Renal cortex interstitium (tissue), 11 donors: Measurements from ENCODE around the gene PXDN. TPM values are rescaled to one million over a fixed set of nuclear protein-coding genes. Genes with fewer than 3 reads are reported as not detected.

Source experiments
- DNase-seq, 11 donors: peaks; one replicate each; pipeline ENCODE4 v3.0.0-alpha.2; 2013; ENCODE audit warnings: low read depth in 9 of 11, low spot score in 4 of 11; ENCODE audit errors: extremely low read depth in 1 of 11
- polyA plus RNA-seq, 3 donors: library from polyadenylated mRNA; unstranded; fragments of 120-200 nt; gene quantifications; one replicate each; pipeline ENCODE4 v1.2.1, GENCODE V29; 2013; ENCODE audit not compliant: insufficient read length in 3 of 3

Gene PXDN
- polyA plus RNA-seq, 3 donors: 149 to 194 (median 168) TPM

DNA sequence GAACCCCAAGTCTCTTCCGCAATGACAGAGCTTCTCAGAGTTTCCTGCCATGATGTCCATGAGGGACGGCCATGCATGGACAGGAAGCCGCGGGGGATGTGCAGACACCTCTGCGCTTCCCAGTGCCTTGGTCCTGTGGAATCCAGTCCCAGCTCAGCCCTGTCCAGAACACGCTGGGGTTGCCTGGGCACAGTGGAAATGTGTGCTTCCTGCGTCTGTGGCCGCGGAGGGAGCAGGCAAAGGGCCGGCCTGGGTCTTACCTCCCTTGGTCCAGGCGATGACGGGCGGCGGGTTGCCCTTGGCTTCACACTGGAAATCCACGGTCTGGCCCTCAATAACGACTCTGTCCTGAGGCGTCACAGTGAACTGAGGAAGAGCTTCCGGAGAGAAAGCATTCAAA lies 79.6 kb downstream of the PXDN start:
- no peak for DNase-seq

DNA sequence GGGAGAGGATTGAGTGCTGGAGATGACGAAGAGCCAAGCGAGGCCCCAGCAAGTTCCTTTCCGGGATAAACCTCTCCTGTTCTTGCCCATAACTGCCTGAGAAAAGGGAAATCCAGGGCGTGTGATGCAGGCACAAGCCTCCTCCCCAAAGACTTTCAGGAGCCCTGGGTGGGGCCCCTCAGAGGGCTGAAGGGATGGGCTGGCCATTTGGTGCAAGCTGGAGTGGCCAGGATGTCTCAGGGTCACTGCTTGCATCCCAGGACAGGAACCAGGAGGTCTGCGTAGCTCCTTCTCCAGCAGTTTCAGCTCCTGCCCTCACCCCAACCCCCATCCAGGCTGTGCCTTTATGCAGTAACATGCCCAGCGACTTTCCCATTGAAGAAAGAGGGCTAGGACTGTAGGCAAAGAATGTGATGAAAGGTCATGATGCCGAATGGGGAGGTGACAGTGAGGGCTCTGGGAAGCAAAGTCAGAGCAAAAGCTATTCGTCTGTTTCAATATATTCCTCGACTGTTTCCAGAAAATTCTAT lies 80.2 kb downstream of the PXDN start:
- DNase-seq: no peak

DNA sequence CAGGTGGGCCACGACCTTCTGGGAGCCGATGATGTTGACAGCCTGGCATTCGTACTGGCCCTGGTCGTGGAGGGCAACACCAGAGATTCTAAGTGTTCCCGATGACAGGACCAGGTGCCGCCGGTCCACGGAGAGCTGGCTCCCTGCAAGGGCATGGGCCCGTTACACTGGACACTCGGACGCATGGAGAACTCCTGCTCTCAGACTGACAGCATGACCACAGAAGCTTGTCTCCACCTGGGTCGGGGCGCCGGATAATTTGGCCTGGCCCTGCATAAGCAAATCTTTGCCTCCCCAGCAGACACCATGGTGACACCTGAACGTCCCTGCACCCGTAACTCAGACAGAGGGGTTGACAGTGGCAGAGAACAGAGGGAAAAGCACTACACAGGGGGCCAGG lies 80.7 kb downstream of the PXDN start:
- DNase-seq: no peak

DNA sequence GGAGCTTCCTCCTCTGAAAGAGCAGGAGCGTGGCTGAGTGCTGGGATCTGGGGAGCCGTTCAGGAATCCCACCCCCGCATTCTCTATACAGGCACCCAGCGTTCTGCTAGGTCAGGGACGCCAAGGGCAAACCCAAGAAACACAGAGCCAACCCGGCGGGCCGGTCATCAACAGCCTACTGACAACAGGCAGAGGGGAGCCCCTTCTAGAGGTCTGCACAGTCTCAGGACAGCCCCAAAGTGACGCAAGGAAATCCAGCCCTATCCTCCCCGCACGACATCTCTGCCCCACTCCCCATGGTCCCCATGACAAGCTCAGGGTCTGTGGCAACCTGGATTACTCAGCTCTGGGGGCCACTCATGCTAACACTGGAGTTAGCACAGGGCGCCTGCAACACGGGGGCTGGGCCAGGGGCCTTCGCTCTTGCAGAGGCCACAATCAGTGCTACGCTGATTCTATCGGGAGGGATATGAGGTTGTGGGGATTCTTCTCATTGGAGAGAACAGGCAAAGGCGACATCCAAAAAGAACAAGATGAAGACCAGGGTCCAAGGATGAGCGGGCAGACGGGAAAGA lies 81.6 kb downstream of the PXDN start:
- no peak for DNase-seq

DNA sequence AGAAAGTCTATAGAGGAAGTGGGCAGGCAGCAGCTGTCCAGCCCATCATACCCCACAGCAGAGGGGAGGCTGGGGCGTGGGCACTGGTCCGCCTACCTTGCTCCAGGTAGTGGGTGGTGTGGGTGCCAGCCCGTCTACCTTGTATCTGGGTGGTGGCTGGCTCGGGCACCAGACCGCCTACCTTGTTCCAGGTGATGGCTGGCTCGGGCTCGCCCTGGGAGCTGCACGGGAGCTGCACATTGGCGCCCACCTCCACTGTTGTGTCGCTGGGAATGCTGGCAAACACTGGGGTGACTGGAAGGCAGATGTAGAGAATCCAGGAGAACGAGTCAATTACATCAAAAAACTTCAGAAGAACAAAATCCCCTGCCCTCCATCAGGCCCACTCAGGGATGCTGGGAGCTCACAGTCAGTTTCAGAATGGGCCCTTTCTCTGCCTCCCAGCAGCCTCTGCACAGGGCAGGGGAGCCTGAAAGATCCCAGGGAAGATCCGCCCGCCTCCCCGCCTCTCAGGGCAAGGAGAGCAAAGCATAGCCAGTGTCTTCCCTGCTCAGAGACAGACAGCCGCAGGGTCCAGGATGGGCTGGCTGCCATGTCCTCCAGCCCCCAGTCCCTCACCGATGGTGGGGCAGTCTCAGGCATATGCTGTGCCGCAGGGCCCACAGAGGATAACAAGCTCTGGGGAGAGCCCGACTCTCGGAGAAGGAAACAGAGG lies 82.3 kb downstream of the PXDN start:
- DNase-seq: no peak

DNA sequence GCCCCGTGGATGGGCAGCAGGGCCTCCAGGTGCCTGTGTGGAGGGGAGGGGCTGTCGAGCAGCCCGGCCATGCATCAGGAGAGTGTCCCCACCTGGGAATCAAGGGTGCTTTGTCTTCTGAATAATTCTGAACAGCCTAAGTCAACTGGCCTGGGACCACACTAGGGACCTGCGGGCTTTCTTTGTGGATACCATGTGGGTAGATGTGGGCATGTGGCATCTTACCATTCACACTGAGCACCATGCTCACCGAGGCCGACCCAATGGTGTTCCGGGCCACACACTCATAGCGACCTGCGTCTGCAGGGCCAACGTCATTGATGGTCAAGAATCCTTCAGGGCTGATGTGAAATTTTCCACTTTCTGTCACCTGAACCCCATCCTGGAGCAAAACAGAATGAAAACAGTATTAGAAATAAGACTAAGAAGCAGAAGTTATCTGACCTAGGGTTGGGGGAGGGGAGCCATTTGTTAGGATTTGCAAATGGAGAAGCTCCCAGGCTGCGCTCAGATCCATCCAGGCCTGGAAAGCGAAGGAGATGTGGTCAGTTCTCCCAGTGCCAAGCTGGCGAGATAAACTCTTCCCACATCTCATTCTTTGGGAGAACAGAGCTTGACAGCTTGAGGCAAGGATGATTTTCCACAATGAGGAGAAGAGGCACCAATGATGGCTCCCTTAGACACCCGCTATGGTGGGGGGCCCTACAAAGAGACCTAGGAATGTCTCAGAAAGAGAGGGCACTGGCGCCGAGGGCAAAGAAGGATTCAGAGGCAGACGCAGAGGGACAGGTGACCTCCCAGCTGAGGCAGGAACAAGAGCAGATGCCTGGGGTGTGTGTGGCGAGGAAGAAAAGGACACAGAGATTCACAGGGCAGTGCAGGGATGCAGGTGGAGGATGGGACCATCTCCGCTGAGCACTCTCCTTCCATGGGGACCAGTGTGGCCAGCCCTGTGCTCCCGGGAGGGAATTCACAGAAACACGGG lies 83.4 kb downstream of the PXDN start:
- DNase-seq: no peak

DNA sequence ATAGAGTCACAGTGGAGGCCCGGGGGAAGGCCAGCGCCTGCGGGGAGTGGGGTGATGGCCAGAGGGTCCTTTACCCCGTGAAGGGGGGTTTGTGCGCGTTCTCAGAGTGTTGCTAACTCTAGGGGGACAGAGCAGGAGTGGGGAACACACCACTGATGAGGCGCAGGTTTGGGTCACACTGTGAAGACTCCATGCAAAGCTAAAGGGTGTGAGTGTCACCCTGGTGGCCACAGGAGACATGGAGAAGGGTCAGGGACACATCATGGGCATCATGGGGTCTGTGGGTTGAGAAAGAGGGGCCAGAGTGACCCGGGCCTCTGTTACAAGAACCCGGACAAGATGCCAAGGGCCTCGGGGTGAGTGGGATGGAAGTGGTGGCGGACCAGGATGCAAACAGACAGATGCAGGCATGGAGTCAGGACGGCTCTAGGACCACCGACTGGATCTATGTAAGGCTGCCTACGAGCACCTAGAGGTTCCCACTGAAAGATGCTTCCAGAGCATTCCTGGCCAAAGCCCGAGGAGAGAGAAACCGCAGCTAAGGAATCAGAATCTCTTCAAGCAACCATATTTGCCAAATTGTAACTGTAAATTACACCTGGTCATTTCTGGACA lies 84.3 kb downstream of the PXDN start:
- DNase-seq: no peak

DNA sequence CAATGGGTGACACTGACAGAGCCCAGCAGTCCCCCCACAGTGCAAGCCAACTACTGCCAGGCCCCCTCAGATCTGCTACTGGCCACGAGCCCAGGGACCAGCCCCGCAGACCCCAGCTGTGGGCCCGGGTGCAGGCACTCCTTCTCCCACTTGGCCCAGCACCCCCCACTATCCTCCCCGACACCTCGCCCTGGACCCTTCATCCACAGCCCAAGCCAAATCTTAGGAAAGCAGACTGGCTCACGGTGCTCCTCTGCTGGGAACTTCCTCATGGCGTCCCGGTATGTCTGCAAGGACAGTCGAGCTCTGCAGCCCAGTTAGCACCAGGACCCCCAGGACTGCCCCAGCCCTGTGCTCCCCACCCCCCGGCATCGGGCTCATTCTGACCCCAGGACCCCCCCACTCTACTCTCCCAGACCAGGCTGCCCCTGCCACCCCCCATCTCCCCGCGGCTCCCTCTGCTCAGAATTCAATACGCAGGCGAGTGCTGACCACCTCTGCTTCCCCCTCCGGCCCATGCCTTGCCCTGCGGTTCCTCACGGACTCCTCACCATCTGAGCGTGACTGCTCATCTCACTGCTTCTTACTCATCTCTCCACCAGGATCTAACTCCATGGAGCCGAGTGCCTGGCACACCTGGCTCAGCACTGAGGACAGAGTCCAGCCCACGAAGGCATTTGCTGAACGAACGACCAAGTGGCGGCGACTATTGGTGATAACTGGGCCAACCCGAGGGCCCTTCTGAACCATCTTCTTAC lies 85.7 kb downstream of the PXDN start:
- DNase-seq: no peak

DNA sequence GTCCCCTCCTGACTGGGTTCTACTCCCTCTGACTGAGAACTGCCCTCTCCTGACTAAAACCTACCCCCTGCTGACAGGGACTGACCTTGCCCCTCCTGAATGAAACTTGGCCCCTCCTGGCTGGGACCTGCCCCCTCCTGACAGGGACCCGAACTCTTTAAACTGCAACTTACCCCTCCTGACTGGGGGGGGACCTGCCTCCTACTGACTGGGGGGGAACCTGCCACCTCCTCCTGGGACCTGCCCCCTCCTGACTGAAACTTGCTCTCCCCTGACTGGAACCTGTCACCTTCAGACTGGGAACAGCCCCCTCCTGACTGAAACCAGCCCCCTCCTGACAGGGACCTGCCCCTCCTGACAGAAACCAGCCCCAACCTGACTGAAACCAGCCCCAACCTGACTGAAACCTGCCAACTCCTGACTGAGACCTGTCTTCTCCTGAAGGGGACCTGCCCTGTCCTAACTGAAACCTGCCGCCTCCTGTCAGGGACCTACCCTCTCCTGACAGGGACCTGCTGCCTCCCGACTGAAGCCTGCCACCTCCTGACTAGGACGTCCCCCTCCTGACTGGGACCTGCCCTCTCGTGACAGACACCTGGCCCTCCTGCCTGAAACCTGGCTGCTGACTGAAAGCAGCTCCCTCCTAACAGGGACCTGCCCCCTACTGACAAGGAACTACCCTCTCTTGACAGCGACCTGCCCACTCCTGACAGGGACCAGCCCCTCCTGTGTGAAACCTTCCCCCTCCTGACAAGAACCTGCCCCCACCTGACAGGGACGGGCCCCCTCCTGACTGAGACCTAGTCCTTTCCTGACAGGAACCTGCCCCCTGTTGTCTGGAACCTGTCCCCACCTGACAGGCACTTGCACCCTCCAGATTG lies 87.1 kb downstream of the PXDN start:
- DNase-seq: no peak

DNA sequence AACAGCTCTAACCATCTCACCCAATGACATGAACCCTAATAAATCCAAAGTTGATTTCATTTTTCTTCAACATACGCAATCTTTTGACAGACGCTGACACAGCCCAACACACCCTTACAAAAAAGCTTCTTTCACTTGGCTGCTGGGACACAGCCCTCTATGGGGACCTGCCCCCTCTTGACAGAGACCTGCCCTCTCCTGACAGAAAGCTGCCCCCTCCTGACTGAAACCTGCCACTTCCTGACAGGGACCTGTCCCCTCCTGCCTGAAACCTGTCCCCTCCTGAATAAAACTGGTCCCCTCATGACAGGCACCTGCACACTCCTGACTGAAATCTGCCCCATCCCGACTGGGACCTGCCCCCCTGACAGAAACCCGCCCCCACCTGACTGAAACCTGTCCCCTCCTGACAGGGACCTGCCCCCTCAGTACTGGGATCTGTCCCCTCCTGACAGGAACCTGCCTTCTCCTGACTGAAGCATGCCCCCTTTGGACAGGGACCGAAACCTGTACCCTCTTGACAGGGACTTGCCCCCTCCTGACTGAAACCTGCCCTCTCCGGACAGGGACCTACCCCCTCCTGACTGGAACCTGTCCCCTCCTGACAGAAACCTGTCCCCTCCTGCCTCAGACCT lies 87.9 kb downstream of the PXDN start:
- no peak for DNase-seq

DNA sequence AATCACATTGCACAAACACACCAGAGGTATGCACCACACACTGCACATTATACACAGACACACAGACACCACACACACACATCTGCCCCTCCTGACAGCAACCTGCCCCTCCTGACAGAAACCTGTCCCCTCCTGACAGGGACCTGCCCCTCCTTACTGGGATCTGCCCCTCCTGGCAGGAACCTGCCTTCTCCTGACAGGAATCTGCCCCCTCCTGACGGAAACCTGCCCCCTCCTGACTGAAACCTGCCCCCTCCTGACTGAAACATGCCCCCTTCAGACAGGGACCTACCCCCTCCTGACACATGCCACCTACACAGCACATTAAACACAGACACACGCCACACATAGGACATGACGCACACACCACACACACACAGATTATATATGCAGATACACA lies 88.9 kb downstream of the PXDN start:
- DNase-seq: no peak

DNA sequence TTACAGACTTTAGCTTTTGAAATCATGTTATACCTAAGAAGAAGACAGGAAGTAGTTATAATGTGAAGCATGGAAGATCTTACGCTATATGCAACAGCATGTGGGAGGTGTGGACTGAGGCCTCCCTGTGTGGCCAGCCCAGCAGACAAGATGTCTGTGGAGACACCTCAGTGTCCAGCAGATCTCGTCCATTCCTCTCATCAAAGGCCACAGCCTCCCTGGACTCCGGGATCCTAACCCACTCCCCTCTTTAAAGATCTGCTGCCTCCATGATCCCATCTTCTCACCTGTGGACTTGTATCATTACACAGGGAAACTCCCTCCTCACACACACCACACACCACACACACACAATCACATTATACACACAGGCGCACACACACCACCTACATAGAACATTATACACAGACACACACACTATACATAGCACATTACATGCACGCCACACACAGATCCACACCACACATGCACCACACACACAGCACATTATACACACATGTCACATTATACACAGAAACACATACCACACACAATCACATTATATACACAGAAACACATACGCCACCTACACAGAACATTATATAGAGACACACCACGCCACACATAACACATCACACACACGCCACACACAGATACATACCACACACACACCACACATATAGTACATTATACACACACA lies 89.5 kb downstream of the PXDN start:
- DNase-seq: no peak

DNA sequence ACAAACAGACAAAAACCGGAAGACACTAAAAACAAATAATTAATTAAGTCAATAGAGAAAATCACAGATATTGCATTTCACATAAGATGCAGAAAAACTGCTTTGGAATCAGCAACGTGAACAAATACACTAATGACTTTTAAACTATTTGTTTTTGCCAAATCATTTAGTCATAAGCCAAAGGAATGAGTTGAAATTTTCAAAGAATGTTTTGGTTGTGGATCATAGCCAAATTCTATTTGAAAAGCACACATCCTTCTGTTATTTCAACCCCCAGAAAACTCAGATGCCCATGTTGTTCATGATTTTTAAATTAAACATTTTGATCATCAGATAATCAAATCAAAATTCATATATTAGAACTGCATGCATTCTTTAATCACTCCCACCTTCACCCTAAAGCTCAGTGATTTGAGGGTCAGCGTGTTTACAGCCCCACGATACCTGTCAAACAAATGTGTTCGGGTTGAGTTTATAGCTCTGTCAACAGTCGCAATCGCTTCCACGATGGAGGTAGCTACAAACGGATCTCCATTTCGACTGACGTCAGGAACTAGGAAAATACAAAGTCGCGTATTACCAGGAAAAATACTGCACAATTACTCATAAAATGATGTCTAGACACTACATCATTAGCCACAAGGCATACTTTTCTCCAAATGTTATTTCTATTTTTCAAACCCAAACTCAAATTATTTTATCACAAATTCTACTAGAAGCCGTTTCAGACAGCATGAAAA lies 90.2 kb downstream of the PXDN start:
- DNase-seq: no peak

DNA sequence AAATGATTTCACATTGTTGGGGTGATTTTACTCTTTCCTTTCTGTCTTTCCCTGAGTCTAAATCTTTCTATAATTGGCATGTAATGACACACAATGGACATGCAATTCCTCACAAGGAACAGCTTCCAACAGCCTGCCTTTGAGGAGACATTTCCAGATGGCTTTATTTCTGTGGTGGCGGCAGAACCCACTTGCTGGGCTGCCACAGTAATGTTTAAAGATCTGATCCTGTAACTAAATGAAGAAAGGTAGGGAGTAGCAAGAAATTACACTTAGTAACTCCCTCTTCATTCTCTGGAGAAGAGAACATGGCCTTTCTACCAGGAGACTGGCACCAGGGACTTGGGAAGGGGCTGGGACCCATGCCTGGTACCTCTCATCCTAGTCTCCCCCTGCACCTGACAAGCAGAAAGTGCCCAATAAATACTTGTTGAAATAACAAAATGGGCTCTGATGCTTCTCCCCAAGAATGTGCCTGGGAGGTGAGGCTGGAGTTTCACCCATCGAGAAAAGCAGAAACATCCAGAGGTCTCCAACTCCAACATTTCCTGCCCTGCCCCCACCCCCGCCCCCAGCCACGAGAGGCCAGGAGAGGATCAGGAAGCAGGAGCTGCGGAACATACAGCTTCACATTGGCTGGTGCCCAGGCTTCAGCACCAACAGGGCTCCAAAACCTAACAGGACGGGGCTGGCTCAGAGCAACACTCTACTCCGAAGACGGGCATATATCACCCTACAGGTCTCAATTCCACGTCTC lies 92.1 kb downstream of the PXDN start:
- no peak for DNase-seq
